Upper lobe of right lung (tissue), 1 donor: ENCODE data around the gene PRSS38. TPM values are rescaled to one million over a fixed set of nuclear protein-coding genes. Genes with fewer than 3 reads are reported as not detected.
A peak's percentile ranks its signal among the peaks of the same experiment; 100 is the strongest.

ENCODE experiments used
- ATAC-seq: fragments of 200-7000 bp; cut with Tn5 transposase; one replicate; pipeline ENCODE4 v1.9.1; 2020; ENCODE audit warnings: mild to moderate bottlenecking, moderate library complexity
- DNase-seq: peaks from one replicate; pipeline ENCODE4 v3.0.0-alpha.2; 2020
- H3K27ac ChIP-seq: fragments of 200-600 bp; one replicate; pipeline ENCODE4 v1.8.0; 2022
- H3K27me3 ChIP-seq: fragments of 200-600 bp; one replicate; pipeline ENCODE4 v1.8.0; 2022; ENCODE audit warnings: mild to moderate bottlenecking
- H3K36me3 ChIP-seq: fragments of 200-600 bp; one replicate; pipeline ENCODE4 v1.8.0; 2022
- H3K4me1 ChIP-seq: fragments of 200-600 bp; one replicate; pipeline ENCODE4 v1.8.0; 2022
- H3K4me3 ChIP-seq: fragments of 200-600 bp; one replicate; pipeline ENCODE4 v1.8.0; 2022; ENCODE audit warnings: mild to moderate bottlenecking
- H3K9me3 ChIP-seq: fragments of 200-600 bp; one replicate; pipeline ENCODE4 v1.8.0; 2022
- intact Hi-C: fragments of 100-400 bp; cut with DNase I; formaldehyde crosslinking; loops from one replicate; pipeline ENCODE4 v1.11.0; 2022
- total RNA-seq: library from RNA; stranded (reverse); fragmentation: NEBNext Ultra II Directional; extraction: Animal tissue kit (Norgen Biotek cat#: 25700); gene quantifications from one replicate; pipeline ENCODE4 v1.2.1, GENCODE V29; 2021
- TF ChIP-seq, protein P1 (sequence below): fragments of 200-600 bp; IDR thresholded peaks from one replicate; pipeline ENCODE4 v1.8.0; 2022; ENCODE audit warnings: antibody characterized with exemption
- donor health status: DM: no; HTN: yes; CAD: no; lungs with severe emphysema.

Gene PRSS38
- total RNA-seq, 1 donor from 2014 or later = not detected

- H3K4me3 ChIP-seq = no peak overlapping the region
- H3K9me3 ChIP-seq = no peaks in the 10 kb centered on the region
- TF ChIP-seq, protein P1, sequence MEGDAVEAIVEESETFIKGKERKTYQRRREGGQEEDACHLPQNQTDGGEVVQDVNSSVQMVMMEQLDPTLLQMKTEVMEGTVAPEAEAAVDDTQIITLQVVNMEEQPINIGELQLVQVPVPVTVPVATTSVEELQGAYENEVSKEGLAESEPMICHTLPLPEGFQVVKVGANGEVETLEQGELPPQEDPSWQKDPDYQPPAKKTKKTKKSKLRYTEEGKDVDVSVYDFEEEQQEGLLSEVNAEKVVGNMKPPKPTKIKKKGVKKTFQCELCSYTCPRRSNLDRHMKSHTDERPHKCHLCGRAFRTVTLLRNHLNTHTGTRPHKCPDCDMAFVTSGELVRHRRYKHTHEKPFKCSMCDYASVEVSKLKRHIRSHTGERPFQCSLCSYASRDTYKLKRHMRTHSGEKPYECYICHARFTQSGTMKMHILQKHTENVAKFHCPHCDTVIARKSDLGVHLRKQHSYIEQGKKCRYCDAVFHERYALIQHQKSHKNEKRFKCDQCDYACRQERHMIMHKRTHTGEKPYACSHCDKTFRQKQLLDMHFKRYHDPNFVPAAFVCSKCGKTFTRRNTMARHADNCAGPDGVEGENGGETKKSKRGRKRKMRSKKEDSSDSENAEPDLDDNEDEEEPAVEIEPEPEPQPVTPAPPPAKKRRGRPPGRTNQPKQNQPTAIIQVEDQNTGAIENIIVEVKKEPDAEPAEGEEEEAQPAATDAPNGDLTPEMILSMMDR = no peak
- H3K4me1 ChIP-seq = peaks cover 3% of the 10 kb centered on the region
- peaks cover 7% of the 10 kb centered on the region for H3K36me3 ChIP-seq
- H3K27me3 ChIP-seq = no peaks in the 10 kb centered on the region
- DNase-seq (peak; percentile 46), ATAC-seq (no peak)
- H3K27ac ChIP-seq = no peak overlapping the region
- intact Hi-C loops = no loop called here
Measured at GRCh38 chr1:227768640-227769039, 46.8 kb upstream of the PRSS38 start.

- TF ChIP-seq, protein P1 = no peak
- Histone ChIP-seq H3K27me3 (no peaks in the 10 kb centered on the region), H3K4me1 (no peaks in the 10 kb centered on the region), H3K27ac (no peak overlapping the region), H3K4me3 (no peak overlapping the region), H3K36me3 (peaks cover 7% of the 10 kb centered on the region), H3K9me3 (no peaks in the 10 kb centered on the region)
- DNase-seq = peak; percentile 55
- no peak for ATAC-seq
- intact Hi-C loops = no loop called here
Measured at GRCh38 chr1:227769047-227769935, 46.2 kb upstream of the PRSS38 start.

GRCh38 chr1:227769936-227770494 is 45.5 kb upstream of the PRSS38 start:
- Histone ChIP-seq H3K27ac (no peak overlapping the region), H3K4me3 (no peak overlapping the region), H3K9me3 (no peaks in the 10 kb centered on the region), H3K36me3 (peaks cover 7% of the 10 kb centered on the region), H3K4me1 (no peaks in the 10 kb centered on the region), H3K27me3 (no peaks in the 10 kb centered on the region)
- DNase-seq = peak; percentile 58
- ATAC-seq = no peak
- intact Hi-C loops = no loop called here
- TF ChIP-seq, protein P1 = no peak

- peak; percentile 57 for DNase-seq
- TF ChIP-seq, protein P1 = no peak
- intact Hi-C loops = no loop called here
Measured at GRCh38 chr1:227770812-227771211, 44.7 kb upstream of the PRSS38 start.

DNA sequence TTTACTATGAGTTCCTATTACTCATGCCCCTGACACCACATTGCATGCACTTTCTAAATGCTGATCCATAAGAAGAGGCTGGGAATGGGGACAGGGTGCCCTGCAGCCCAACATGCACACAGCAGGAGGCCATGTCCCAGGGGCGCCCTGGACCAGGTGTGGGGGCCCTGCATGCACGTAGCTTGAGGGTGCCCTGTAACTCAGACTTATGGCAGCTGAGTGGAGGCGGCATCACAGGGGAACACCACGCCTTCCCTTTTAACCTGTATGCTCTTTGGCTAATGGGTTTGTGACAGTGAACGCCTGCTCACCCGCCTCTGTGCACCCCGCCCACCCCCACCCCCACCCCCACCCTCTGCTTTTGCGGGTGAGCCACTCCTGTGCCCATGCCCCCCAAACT is 44.1 kb upstream of the PRSS38 start:
- peak; percentile 48 for DNase-seq

More at GRCh38 chr1:227770812-227771211, 44.7 kb upstream of the PRSS38 start:
- no peak for ATAC-seq
- Histone ChIP-seq H3K36me3 (peaks cover 8% of the 10 kb centered on the region), H3K27me3 (no peaks in the 10 kb centered on the region), H3K4me1 (no peaks in the 10 kb centered on the region), H3K4me3 (no peak overlapping the region), H3K27ac (no peak overlapping the region), H3K9me3 (no peaks in the 10 kb centered on the region)

More for the DNA sequence above, 44.1 kb upstream of the PRSS38 start:
- H3K4me3 ChIP-seq = no peak overlapping the region
- H3K27ac ChIP-seq = no peak overlapping the region
- no peak for ATAC-seq
- no peaks in the 10 kb centered on the region for H3K9me3 ChIP-seq
- TF ChIP-seq, protein P1 = no peak
- H3K4me1 ChIP-seq = no peaks in the 10 kb centered on the region
- intact Hi-C loops = no loop called here
- H3K36me3 ChIP-seq = peaks cover 11% of the 10 kb centered on the region
- no peaks in the 10 kb centered on the region for H3K27me3 ChIP-seq
